ENCODE measurements around the gene SLC5A5.

Gene SLC5A5

GRCh38 chr19:17926044-17926443 is 54.3 kb downstream of the SLC5A5 start:
- no peak for DNase-seq

GRCh38 chr19:17929056-17929455 is 57.3 kb downstream of the SLC5A5 start:
- DNase-seq: no peak

- peak; percentile 24 for DNase-seq
These were observed 59.9 kb downstream of the SLC5A5 start for GRCh38 chr19:17931532-17932191.

- DNase-seq: peak; percentile 83
These were observed 61.0 kb downstream of the SLC5A5 start, which contains the start of gene CCDC124 for GRCh38 chr19:17932485-17933338. CCDC124 (plus strand) TSS chr19:17933015; CDS start chr19:17936421, 3,406 bp downstream.

- DNase-seq: no peak
These were observed 61.8 kb downstream of the SLC5A5 start for GRCh38 chr19:17933414-17934129.

- no peak for DNase-seq
These were observed 64.6 kb downstream of the SLC5A5 start for GRCh38 chr19:17936379-17936778.

GRCh38 chr19:17937371-17937900 is 65.7 kb downstream of the SLC5A5 start:
- DNase-seq: no peak

- peak; percentile 64 for DNase-seq
These were observed 66.5 kb downstream of the SLC5A5 start for GRCh38 chr19:17938092-17938845.

GRCh38 chr19:17942181-17942580 is 70.4 kb downstream of the SLC5A5 start:
- no peak for DNase-seq

GRCh38 chr19:17942582-17943273 is 71.0 kb downstream of the SLC5A5 start:
- no peak for DNase-seq

- no peak for DNase-seq
These were observed 71.8 kb downstream of the SLC5A5 start for GRCh38 chr19:17943274-17944221.

- peak; percentile 86 for DNase-seq
These were observed 72.6 kb downstream of the SLC5A5 start for GRCh38 chr19:17944301-17944700.
